LNCaP clone FGC (cell line): ENCODE results near the gene SOX5.

Experiments used
- DNase-seq: peaks from one replicate; pipeline ENCODE4 v3.0.0-alpha.2; 2011; ENCODE audit warnings: low read depth
- H3K4me3 ChIP-seq: 2 replicates; pipeline ENCODE4 v1.5.1; 2011; ENCODE audit warnings: mild to moderate bottlenecking, low read depth, low read length, control low read depth
- CTCF ChIP-seq: IDR thresholded peaks from 2 replicates; pipeline ENCODE4 v1.5.1; 2012; ENCODE audit warnings: mild to moderate bottlenecking; ENCODE audit not compliant: control insufficient read depth, insufficient read depth; ENCODE audit errors: extremely low read depth

SOX5 gene

GRCh38 chr12:23655112-23655511 is 294.4 kb downstream of the SOX5 start:
- no peak for DNase-seq
- no peak overlapping the region for H3K4me3 ChIP-seq
- no peak for TF ChIP-seq CTCF

GRCh38 chr12:23648546-23648945 is 300.9 kb downstream of the SOX5 start:
- TF ChIP-seq CTCF, result no peak
- no peak overlapping the region for H3K4me3 ChIP-seq

GRCh38 chr12:23640754-23641153 is 308.7 kb downstream of the SOX5 start:
- no peak for DNase-seq
- TF ChIP-seq CTCF, result no peak
- H3K4me3 ChIP-seq, result no peak overlapping the region

More at GRCh38 chr12:23648546-23648945, 300.9 kb downstream of the SOX5 start:
- DNase-seq, result no peak

- no peak for DNase-seq
- no peak overlapping the region for H3K4me3 ChIP-seq
- TF ChIP-seq CTCF, result no peak
Observed at GRCh38 chr12:23634344-23634743, 315.1 kb downstream of the SOX5 start.

- no peak for DNase-seq
- H3K4me3 ChIP-seq, result no peak overlapping the region
- TF ChIP-seq CTCF, result no peak
Observed at GRCh38 chr12:23631786-23632377, 317.6 kb downstream of the SOX5 start.

- no peak overlapping the region for H3K4me3 ChIP-seq
- TF ChIP-seq CTCF, result no peak
- no peak for DNase-seq
Observed at GRCh38 chr12:23630524-23630923, 318.9 kb downstream of the SOX5 start.

GRCh38 chr12:23628806-23629205 is 320.7 kb downstream of the SOX5 start:
- no peak for DNase-seq
- TF ChIP-seq CTCF, result no peak
- H3K4me3 ChIP-seq, result no peak overlapping the region
